H1 (cell line): ENCODE results near the gene PCDHGA1. TPM values are rescaled to one million over a fixed set of nuclear protein-coding genes. Genes with fewer than 3 reads are reported as not detected.
A peak's percentile ranks its signal among the peaks of the same experiment; 100 is the strongest.

ENCODE experiments used
- CTCF ChIA-PET: fragments of 300-600 bp; sonication (Branson Sonifier 250); formaldehyde crosslinking; loops from one replicate; lab custom pipeline; 2021; ENCODE audit not compliant: partially characterized antibody; lab: Charles Lee
- POLR2A ChIA-PET: fragments of 300-600 bp; sonication (Branson Sonifier 250); formaldehyde crosslinking; loops from one replicate; lab custom pipeline; 2021; ENCODE audit warnings: inconsistent platforms; ENCODE audit not compliant: partially characterized antibody; lab: Charles Lee
- DNase-seq, 2 experiments: peaks; one replicate each; pipeline versions ENCODE4 v3.0.0 to v3.0.0-alpha.2; 2010 to 2022; ENCODE audit warnings: low spot score in 2 of 2, low read depth in 1 of 2, mixed read lengths in 1 of 2
- FAIRE-seq: peaks from 2 replicates; lab custom pipeline; 2011; peaks lifted over from hg19 to GRCh38; lab: Jason Lieb, UNC
- H2AFZ ChIP-seq: 2 replicates; pipeline ENCODE4 v1.8.1; 2012; ENCODE audit warnings: low read length, inconsistent platforms
- H2AK5ac ChIP-seq: 2 replicates; pipeline ENCODE4 v1.6.1; 2013; ENCODE audit warnings: low read depth, low read length
- H2BK120ac ChIP-seq: replicated peaks from 2 replicates; pipeline ENCODE3; 2013; ENCODE audit warnings: low read depth, low read length, inconsistent platforms
- H2BK12ac ChIP-seq: 2 replicates; pipeline ENCODE4 v1.6.1; 2013; ENCODE audit warnings: low read depth, low read length
- H2BK15ac ChIP-seq: 2 replicates; pipeline ENCODE4 v1.6.1; 2013; ENCODE audit warnings: low read length
- H2BK20ac ChIP-seq: 2 replicates; pipeline ENCODE4 v1.6.1; 2013; ENCODE audit warnings: low read length
- H2BK5ac ChIP-seq: 2 replicates; pipeline ENCODE4 v1.6.1; 2013; ENCODE audit warnings: low read depth, low read length
- H3K14ac ChIP-seq: 2 replicates; pipeline ENCODE4 v1.6.1; 2013; ENCODE audit warnings: inconsistent platforms; ENCODE audit not compliant: insufficient read length
- H3K18ac ChIP-seq: 2 replicates; pipeline ENCODE4 v1.6.1; 2013; ENCODE audit warnings: low read length; ENCODE audit errors: extremely low read depth
- H3K23ac ChIP-seq: 2 replicates; pipeline ENCODE4 v1.6.1; 2013; ENCODE audit warnings: inconsistent platforms; ENCODE audit not compliant: insufficient read length
- H3K23me2 ChIP-seq: 2 replicates; pipeline ENCODE4 v1.6.1; 2013; ENCODE audit warnings: low read depth, low read length
- H3K27ac ChIP-seq: 2 replicates; pipeline ENCODE4 v1.6.1; 2011; ENCODE audit warnings: low read depth, low read length, inconsistent platforms
- H3K27me3 ChIP-seq, 4 experiments: replicated peaks in 1 of 4; 1 replicate in 1 of 4; 2 replicates in 3 of 4; pipeline versions ENCODE4 v1.6.1 to v1.8.1; 2011 to 2013; ENCODE audit warnings: low read length in 3 of 4, mild to moderate bottlenecking in 3 of 4, inconsistent platforms in 2 of 4, mixed read lengths in 2 of 4, moderate library complexity in 1 of 4; ENCODE audit not compliant: control insufficient read depth in 3 of 4, insufficient read depth in 3 of 4; ENCODE audit errors: extremely low read depth in 1 of 4
- H3K36me3 ChIP-seq, 4 experiments: 2 replicates each; pipeline versions ENCODE4 v1.6.1 to v1.8.1; 2011 to 2013; ENCODE audit warnings: mild to moderate bottlenecking in 4 of 4, low read length in 3 of 4, moderate library complexity in 2 of 4, control low read depth in 1 of 4, inconsistent platforms in 1 of 4; ENCODE audit not compliant: insufficient read depth in 4 of 4, control insufficient read depth in 2 of 4
- H3K4ac ChIP-seq: replicated peaks from 2 replicates; pipeline ENCODE3; 2013; ENCODE audit warnings: low read length, low read depth, mixed read lengths, inconsistent platforms; ENCODE audit not compliant: insufficient read length
- H3K4me1 ChIP-seq, 4 experiments: replicated peaks in 1 of 4; 1 replicate in 1 of 4; 2 replicates in 3 of 4; pipeline versions ENCODE4 v1.6.1 to v1.8.1; 2011 to 2013; ENCODE audit warnings: low read length in 3 of 4, inconsistent platforms in 2 of 4, mixed read lengths in 1 of 4; ENCODE audit not compliant: insufficient read depth in 4 of 4, control insufficient read depth in 3 of 4
- H3K4me2 ChIP-seq, 2 experiments: 2 replicates each; pipeline versions ENCODE4 v1.6.1 to v1.8.1; 2011 to 2013; ENCODE audit warnings: low read depth in 2 of 2, low read length in 2 of 2, control low read depth in 1 of 2, inconsistent platforms in 1 of 2, mild to moderate bottlenecking in 1 of 2; ENCODE audit not compliant: insufficient read depth in 1 of 2
- H3K4me3 ChIP-seq, 4 experiments: fragments of 200-600, 300-600 bp in 1 of 4; sonication (generic), shearing (Covaris generic), sonication (Bioruptor Twin) in 1 of 4; 2 replicates each; pipeline versions ENCODE4 v1.5.1 to v1.8.1; 2011 to 2016; ENCODE audit warnings: low read length in 4 of 4, low read depth in 3 of 4, control low read depth in 2 of 4, inconsistent platforms in 2 of 4, mild to moderate bottlenecking in 2 of 4, mixed read lengths in 1 of 4, moderate library complexity in 1 of 4; ENCODE audit not compliant: insufficient read depth in 2 of 4; ENCODE audit errors: extremely low read depth in 1 of 4
- H3K56ac ChIP-seq: replicated peaks from 2 replicates; pipeline ENCODE3; 2013; ENCODE audit warnings: low read depth, mild to moderate bottlenecking, mixed read lengths, low read length, inconsistent platforms; ENCODE audit not compliant: insufficient read length
- H3K79me1 ChIP-seq: 2 replicates; pipeline ENCODE4 v1.6.1; 2013; ENCODE audit warnings: low read depth, low read length, control low read depth
- H3K79me2 ChIP-seq, 2 experiments: 2 replicates each; pipeline versions ENCODE4 v1.6.1 to v1.8.1; 2012 to 2013; ENCODE audit warnings: low read length in 2 of 2, mild to moderate bottlenecking in 2 of 2, inconsistent platforms in 1 of 2; ENCODE audit not compliant: insufficient read depth in 2 of 2, control insufficient read depth in 1 of 2
- H3K9ac ChIP-seq, 4 experiments: replicated peaks in 1 of 4; 1 replicate in 1 of 4; 2 replicates in 3 of 4; pipeline versions ENCODE4 v1.6.1 to v1.8.1; 2011 to 2013; ENCODE audit warnings: low read depth in 3 of 4, low read length in 3 of 4, control low read depth in 2 of 4, mild to moderate bottlenecking in 2 of 4, moderate library complexity in 2 of 4, inconsistent platforms in 1 of 4; ENCODE audit errors: extremely low read depth in 1 of 4
- H3K9me3 ChIP-seq, 2 experiments: 2 replicates each; pipeline versions ENCODE4 v1.6.1 to v1.8.1; 2012 to 2013; ENCODE audit warnings: mild to moderate bottlenecking in 2 of 2, moderate library complexity in 2 of 2, control low read depth in 1 of 2, inconsistent platforms in 1 of 2, low read depth in 1 of 2, low read length in 1 of 2, mixed read lengths in 1 of 2; ENCODE audit not compliant: insufficient read depth in 2 of 2
- H4K20me1 ChIP-seq, 2 experiments: replicated peaks in 1 of 2; 2 replicates each; pipeline versions ENCODE3 to v1.8.1; 2011 to 2013; ENCODE audit warnings: inconsistent platforms in 2 of 2, low read length in 2 of 2, mild to moderate bottlenecking in 1 of 2; ENCODE audit not compliant: insufficient read depth in 2 of 2, control insufficient read depth in 1 of 2
- H4K5ac ChIP-seq: 2 replicates; pipeline ENCODE4 v1.6.1; 2013; ENCODE audit warnings: low read length, low read depth, mixed read lengths, inconsistent platforms; ENCODE audit not compliant: insufficient read length
- H4K8ac ChIP-seq: 2 replicates; pipeline ENCODE4 v1.8.0; 2013; ENCODE audit warnings: mild to moderate bottlenecking, moderate library complexity, low read length, inconsistent platforms; ENCODE audit not compliant: insufficient read depth; ENCODE audit errors: extremely low read depth
- H4K91ac ChIP-seq: replicated peaks from 2 replicates; pipeline ENCODE3; 2013; ENCODE audit warnings: low read length, mixed read lengths, inconsistent platforms; ENCODE audit not compliant: insufficient read length
- BCL11A ChIP-seq, 2 experiments: IDR thresholded peaks; one replicate each; pipeline ENCODE4 v1.6.1; 2011; ENCODE audit warnings: low read depth in 2 of 2, low read length in 2 of 2, mild to moderate bottlenecking in 2 of 2
- CREB1 ChIP-seq: IDR thresholded peaks from 2 replicates; pipeline ENCODE4 v1.6.1; 2012; ENCODE audit warnings: inconsistent platforms
- E2F6 ChIP-seq: IDR thresholded peaks from 2 replicates; pipeline ENCODE4 v1.6.1; 2012; ENCODE audit warnings: inconsistent platforms
- GABPA ChIP-seq: IDR thresholded peaks from 2 replicates; pipeline ENCODE4 v1.6.1; 2011; ENCODE audit warnings: mild to moderate bottlenecking, low read length, moderate library complexity, borderline replicate concordance; ENCODE audit not compliant: insufficient read depth
- HDAC2 ChIP-seq, 2 experiments: fragments of 300-600 bp in 1 of 2; sonication (generic) in 1 of 2; IDR thresholded peaks; 2 replicates each; pipeline ENCODE4 v1.6.1; 2011 to 2012; ENCODE audit warnings: low read depth in 2 of 2, low read length in 2 of 2, mild to moderate bottlenecking in 2 of 2, moderate library complexity in 2 of 2, borderline replicate concordance in 1 of 2, inconsistent platforms in 1 of 2
- POLR2A ChIP-seq, 2 experiments: IDR thresholded peaks; 1 replicate in 1 of 2; 2 replicates in 1 of 2; pipeline ENCODE4 v1.6.1; 2011; ENCODE audit warnings: low read depth in 2 of 2, low read length in 2 of 2, mild to moderate bottlenecking in 2 of 2; ENCODE audit errors: control extremely low read depth in 1 of 2
- SIX5 ChIP-seq: IDR thresholded peaks from 2 replicates; pipeline ENCODE4 v1.6.1; 2011; ENCODE audit warnings: mild to moderate bottlenecking, low read depth, low read length
- TAF7 ChIP-seq: optimal IDR thresholded peaks from 2 replicates; pipeline ENCODE3; 2011; ENCODE audit warnings: low read depth, mild to moderate bottlenecking, inconsistent platforms, low read length, moderate library complexity, borderline replicate concordance
- TBP ChIP-seq: IDR thresholded peaks from 2 replicates; pipeline ENCODE4 v1.6.1; 2011; ENCODE audit warnings: low read depth, low read length, improper control_type of control experiment
- TEAD4 ChIP-seq: IDR thresholded peaks from 2 replicates; pipeline ENCODE4 v1.6.1; 2012; ENCODE audit warnings: low read depth, low read length, inconsistent platforms, mixed read lengths
- WGBS, 2 experiments: shearing (Covaris generic) in 1 of 2; methylation state at CpG; one replicate each; pipeline versions ENCODE4 v1.1.6 to v1.1.7; 2013 to 2015; ENCODE audit warnings: low lambda C conversion rate in 2 of 2, mixed read lengths in 2 of 2, inconsistent platforms in 1 of 2, low coverage in 1 of 2, missing lambda C conversion rate in 1 of 2; ENCODE audit not compliant: insufficient replicate concordance in 2 of 2, insufficient coverage in 1 of 2, insufficient read length in 1 of 2; ENCODE audit errors: extremely low coverage in 1 of 2, missing lambda C conversion rate in 1 of 2; 5-methylcytosine and 5-hydroxymethylcytosine counted together
- polyA plus RNA-seq, 7 experiments: library from polyadenylated mRNA; depleted of rRNA in 3 of 7; stranded (reverse) in 5 of 7; unstranded in 2 of 7; fragments of >200 nt in 5 of 7; fragments of 200-250 nt in 2 of 7; gene quantifications; 1 replicate in 5 of 7; 2 replicates in 1 of 7; 4 replicates in 1 of 7; pipeline versions ENCODE4 v1.2.1 to v1.2.3, GENCODE V29; 2011 to 2013; ENCODE audit warnings: missing spikeins in 2 of 7, mixed read lengths in 2 of 7
- total RNA-seq: library from RNA; stranded (reverse); fragmentation: NEBNext Ultra II Directional; extraction: Animal tissue kit (Norgen Biotek cat#: 25700); gene quantifications from 2 replicates; pipeline ENCODE4 v1.2.1, GENCODE V29; 2021

PCDHGA1 gene
- total and polyA plus RNA-seq, 2 of the 8 experiments (the other 6 are each of a cell fraction or from before 2014, with no cell fraction given), result 0.57 to 0.89 TPM

DNA sequence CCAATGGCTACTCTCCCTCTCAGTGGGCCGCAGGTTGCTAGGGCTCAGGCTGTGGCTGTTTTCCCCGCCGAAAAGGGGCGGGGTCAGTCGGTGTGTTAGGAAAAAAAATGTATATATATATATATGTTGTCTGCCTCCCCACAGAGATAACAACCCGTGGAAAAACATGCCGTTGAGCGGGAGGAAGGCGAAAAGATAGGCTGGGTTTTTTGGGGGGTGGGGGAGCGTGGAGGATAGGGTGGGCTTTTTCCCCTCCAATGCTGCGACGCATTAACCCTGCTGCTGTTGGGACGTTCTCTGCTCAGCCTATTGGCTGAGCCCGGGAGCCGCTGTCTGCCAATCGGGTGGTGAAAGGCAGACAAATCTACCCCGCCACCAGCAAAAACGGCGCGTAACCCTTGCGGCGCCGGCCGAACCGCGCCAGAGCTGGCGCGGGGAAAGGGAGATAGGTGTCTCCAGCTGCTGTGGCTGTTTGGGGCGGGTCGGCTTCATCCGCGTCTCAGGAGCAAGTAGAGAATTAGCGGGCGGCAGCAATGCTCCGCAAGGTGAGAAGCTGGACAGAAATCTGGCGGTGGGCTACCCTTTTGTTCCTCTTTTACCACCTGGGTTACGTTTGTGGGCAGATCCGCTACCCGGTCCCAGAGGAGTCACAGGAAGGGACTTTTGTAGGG lies 154.5 kb downstream of the PCDHGA1 start, which contains the start of gene PCDHGC4:
TSS of gene PCDHGC4 (plus strand) at position 390 of the 671 bp plus-strand sequence. CDS start at position 534, 144 bp downstream.
- Histone ChIP-seq H3K4me3 (peak within 1 kb of the TSS; percentile 56 to 78 (median 69)), H3K4ac (no peak within 1 kb of the TSS), H3K36me3 (no peaks in the 10 kb centered on the region), H2AFZ (peak within 1 kb of the TSS; percentile 28; the same call in 1 of the 2 replicates), H3K14ac (no peak within 1 kb of the TSS), H2BK20ac (no peak within 1 kb of the TSS), H4K5ac (peak within 1 kb of the TSS; percentile 51), H3K23me2 (peaks cover 11% of the 10 kb centered on the region), H3K79me2 (peaks cover 0 to 3% of the 10 kb centered on the region in 2 experiments; a peak in 1 of 4 replicates), H4K20me1 (peaks cover 13 to 18% of the 10 kb centered on the region in 2 experiments), H3K9ac (peak within 1 kb of the TSS in 3 of 4 experiments; percentile 34 to 52 (median 49); a peak in 5 of 7 replicates), H2BK120ac (no peak within 1 kb of the TSS), H2BK12ac (peak within 1 kb of the TSS; percentile 30; the same call in 1 of the 2 replicates), H3K18ac (peak within 1 kb of the TSS; percentile 65; the same call in 1 of the 2 replicates), H3K27ac (peak within 1 kb of the TSS; percentile 5; the same call in 1 of the 2 replicates), H2BK5ac (no peak within 1 kb of the TSS; the same call in 1 of the 2 replicates), H3K9me3 (no peaks in the 10 kb centered on the region), H4K91ac (no peak within 1 kb of the TSS), H2BK15ac (peak within 1 kb of the TSS; percentile 93), H3K56ac (peak within 1 kb of the TSS; percentile 28), H3K23ac (no peak within 1 kb of the TSS), H3K79me1 (no peaks in the 10 kb centered on the region; the same call in 1 of the 2 replicates), H2AK5ac (no peak within 1 kb of the TSS), H3K4me1 (peaks cover 5 to 20% (median 12%) of the 10 kb centered on the region in 4 experiments), H3K4me2 (peak within 1 kb of the TSS; percentile 98), H4K8ac (peak within 1 kb of the TSS; percentile 63; the same call in 1 of the 2 replicates), H3K27me3 (peaks cover 7 to 19% (median 16%) of the 10 kb centered on the region in 4 experiments)
- FAIRE-seq (peak; percentile 24), DNase-seq (peak in 1 of 2 experiments; percentile 84)
- CTCF ChIA-PET, result interaction anchor here (0.6 to 14.3 kb wide), 19 partner anchors 8 to 645 kb away, joined by 3 to 164 read pairs (median 4); partner anchors contain the start of genes PCDHB10, PCDHGA10, PCDHGA11 and PCDHGA12
- WGBS, 2 experiments, result 3% methylated on average over 39 of the region's 39 CpGs; no CpG with 5 or more reads in 1 of the 2 experiments
- POLR2A ChIA-PET, result interaction anchor here (1.0 to 3.5 kb wide), 8 partner anchors 9 to 76 kb away, joined by 3 to 25 read pairs (median 6); partner anchors contain the start of gene PCDHGC3
- no peak for TF ChIP-seq BCL11A (IDR thresholded peaks at IDR 0.05; ENCODE audit: low read depth in 2 of 2, low read length in 2 of 2)
- peak; percentile 68 for TF ChIP-seq CREB1
- peak; percentile 22 for TF ChIP-seq TAF7
- TF ChIP-seq TBP, result 0 out of 2 replicates have a peak, but pooled peaks have one; percentile 18
- 0 out of 2 replicates have a peak, but pooled peaks have one; percentile 29 for TF ChIP-seq E2F6
- peak in 1 of 2 experiments; percentile 78; a peak in 1 of 4 replicates for TF ChIP-seq HDAC2 (IDR thresholded peaks at IDR 0.05; ENCODE audit: borderline replicate concordance in 1 of 2, low read depth in 2 of 2, low read length in 2 of 2)
- peak in 1 of 2 experiments; percentile 57; a peak in 1 of 3 replicates for TF ChIP-seq POLR2A (IDR thresholded peaks at IDR 0.05; ENCODE audit: control extremely low read depth in 1 of 2, low read depth in 2 of 2, low read length in 2 of 2)
- no peak for TF ChIP-seq TEAD4
- TF ChIP-seq GABPA, result no peak
- no peak for TF ChIP-seq SIX5
